IPS-18c (cell line): ENCODE results near the gene RPL7A.
A peak's percentile ranks its signal among the peaks of the same experiment; 100 is the strongest.
"Not testable (repeated sequence)": the region's sequence is repeated elsewhere in the genome, so short reads cannot be mapped to it uniquely, and the experiment has no call there.

Experiments
- H3K4me3 ChIP-seq: 2 replicates; pipeline ENCODE4 v1.7.0; 2013; ENCODE audit warnings: low read depth, mild to moderate bottlenecking, low read length, moderate library complexity; ENCODE audit not compliant: insufficient read depth
- H3K9me3 ChIP-seq: one replicate; pipeline ENCODE4 v1.6.1; 2013; ENCODE audit warnings: mild to moderate bottlenecking, low read length, moderate library complexity; ENCODE audit not compliant: control insufficient read depth, insufficient read depth

The RPL7A gene

DNA sequence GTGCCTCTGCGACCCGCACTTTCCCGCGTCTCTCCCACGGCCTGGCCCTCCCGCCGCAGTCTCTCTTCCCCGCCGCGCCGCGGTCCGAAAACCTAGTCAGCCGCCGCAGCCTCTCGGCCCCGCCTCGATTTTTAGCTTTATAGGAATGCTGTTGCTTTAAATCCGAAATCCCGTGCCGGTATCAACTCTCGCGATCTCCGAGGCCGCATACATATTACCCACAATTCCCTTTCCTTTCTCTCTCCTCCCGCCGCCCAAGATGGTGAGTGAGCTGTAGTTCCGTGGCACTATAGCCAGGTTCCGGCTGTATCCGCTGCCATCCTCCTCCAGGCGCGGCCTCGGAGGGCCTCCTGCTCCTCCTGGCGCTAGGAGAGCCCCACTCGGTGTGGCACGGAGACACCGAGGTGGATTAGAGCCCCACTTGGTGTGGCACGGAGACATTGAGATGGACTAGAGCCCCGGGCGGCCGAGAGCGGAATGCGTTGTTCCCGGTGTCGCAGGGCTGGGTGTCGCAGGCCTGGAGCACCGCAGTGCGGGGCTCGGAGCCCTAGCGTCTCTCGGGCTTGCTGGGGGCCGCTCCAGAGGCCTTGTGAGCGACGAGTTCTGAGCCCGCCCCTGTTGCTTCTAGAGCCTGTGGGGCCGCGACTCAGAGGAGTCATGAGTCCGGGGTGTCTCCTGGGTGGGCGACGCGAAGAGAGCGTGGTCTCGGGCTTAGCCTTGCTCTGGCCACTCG lies at the start of gene RPL7A, which contains the start of gene MED22:
Gene RPL7A, plus strand, starts transcription at position 234 of the 733 bp plus-strand sequence. Its CDS starts 26 bp downstream, at position 260.
Gene MED22, minus strand, starts transcription at position 147 of the 733 bp plus-strand sequence. CDS start 1,469 bp downstream, outside the sequence.
- peaks cover 2% of the 10 kb centered on the region for H3K9me3 ChIP-seq
- peak within 1 kb of the TSS; percentile 99 for H3K4me3 ChIP-seq

DNA sequence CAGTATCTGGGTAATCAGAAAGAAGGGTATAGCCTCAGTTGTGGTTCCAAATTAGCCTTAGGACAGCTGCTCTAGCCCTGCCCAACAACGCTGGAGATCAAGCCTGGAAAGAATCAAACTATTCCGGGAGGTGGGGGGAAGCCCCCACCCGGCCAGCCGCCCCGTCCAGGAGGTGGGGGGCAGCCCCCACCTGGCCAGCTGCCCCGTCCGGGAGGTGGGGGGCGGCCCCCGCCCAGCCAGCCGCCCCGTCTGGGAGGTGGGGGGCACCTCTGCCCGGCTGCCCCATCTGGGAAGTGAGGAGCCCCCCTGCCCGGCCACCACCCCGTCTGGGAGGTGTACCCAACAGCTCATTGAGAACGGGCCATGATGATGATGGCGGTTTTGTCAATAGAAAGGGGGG lies 48.0 kb upstream of the RPL7A start:
- not testable (repeated sequence) for H3K4me3 ChIP-seq, H3K9me3 ChIP-seq

DNA sequence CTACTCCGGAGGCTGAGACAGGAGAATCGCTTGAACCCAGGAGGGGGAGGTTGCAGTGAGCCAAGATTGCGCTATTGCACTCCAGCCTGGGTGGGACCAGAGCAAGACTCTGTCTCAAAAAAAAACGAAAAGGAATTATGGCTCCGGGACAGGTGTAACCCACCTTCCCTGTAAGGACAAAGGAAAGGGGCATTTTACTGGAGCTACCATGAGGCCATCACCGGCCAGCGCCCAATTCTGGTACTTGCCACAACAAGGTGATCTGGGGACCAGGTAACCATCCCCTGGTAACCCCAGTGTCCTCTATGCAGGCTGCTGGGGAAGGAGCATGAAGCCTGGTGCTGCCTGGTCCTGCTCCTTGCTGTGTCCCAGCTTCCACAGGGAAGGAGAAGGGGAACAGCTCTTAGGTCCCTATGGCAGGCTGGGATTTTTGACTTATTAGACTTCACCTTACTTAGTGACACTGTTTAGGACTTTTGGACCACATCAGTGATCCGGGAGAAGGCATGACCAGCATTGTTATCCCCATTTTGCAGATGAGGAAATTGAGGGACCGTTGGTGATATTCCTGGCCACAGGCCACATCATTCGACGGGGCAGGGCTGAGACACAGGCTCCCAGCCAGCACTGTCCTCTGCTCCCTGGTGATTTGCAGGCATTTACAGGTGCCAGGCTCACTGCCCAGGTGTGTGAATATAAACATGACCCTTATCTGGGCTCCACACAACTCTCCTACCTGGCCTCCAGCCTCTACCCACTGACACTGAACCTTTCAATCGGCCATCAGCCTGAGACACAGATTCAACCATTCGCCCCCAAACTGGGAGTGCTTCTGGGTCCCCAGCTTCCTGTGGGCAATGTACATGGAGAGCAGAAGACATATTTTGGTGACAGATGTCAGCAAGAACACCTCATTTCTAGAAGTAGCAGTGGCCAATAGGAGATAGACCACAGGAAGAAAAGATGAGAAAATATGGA lies 46.5 kb upstream of the RPL7A start:
- H3K9me3 ChIP-seq = no peaks in the 10 kb centered on the region
- no peak overlapping the region for H3K4me3 ChIP-seq

DNA sequence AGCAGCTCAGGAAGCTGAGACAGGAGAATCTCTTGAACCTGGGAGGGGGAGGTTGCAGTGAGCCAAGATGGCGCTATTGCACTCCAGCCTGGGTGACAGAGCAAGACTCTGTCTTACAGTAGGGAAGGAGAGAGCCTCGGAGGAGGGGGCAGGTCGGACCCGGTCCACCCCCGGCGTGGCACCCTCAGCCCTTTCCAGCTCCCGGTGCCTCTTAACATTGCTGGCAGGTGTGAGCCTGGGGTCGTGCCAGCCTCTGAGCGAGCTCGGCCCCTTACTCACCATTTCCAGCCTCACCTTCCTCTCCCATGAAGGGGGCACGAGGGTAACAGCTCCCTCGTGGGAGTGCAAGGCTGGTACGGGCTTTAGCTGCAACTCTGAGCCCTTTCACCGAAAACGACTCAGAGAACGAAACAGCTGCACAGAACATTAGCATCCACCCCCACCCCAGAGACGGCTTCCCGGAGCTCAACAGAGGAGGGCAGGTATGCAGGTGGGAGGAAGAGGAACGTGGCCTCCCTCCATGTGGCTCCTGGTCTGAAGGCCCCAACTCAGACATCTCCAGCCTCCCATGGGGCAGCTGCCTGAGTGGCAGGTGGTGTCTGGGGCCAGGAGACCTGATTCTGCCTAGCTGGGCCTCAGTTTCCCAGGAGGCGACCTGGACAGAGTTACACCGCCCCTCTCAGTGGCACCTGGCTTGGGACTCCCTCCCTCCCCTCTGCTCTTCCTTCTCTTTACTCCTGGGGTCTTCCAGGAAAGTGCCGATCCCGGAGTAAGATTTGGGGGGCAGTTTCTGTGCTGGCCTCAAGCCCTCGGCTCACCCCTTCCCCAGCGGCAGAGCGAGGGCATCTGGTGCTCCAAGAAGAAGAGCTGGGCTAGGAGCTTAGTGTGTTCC lies 44.5 kb upstream of the RPL7A start:
- no peak overlapping the region for H3K4me3 ChIP-seq
- no peaks in the 10 kb centered on the region for H3K9me3 ChIP-seq

DNA sequence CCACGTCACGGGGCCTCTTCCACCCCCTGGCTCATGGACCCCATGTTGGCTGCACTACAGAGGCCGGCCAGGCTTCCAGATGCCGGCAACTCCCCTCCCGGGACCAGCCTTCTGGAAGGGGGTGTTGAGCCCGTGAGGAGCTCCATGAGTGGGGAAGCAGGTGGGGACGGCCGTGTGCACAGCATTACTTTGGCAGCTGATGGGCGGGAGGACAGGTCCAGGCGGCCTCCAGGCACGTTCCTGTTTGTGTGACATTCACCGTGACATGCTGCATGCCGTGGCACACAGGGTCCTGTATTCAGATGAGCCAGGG lies 43.9 kb upstream of the RPL7A start:
- H3K4me3 ChIP-seq = no peak overlapping the region
- H3K9me3 ChIP-seq = no peaks in the 10 kb centered on the region

DNA sequence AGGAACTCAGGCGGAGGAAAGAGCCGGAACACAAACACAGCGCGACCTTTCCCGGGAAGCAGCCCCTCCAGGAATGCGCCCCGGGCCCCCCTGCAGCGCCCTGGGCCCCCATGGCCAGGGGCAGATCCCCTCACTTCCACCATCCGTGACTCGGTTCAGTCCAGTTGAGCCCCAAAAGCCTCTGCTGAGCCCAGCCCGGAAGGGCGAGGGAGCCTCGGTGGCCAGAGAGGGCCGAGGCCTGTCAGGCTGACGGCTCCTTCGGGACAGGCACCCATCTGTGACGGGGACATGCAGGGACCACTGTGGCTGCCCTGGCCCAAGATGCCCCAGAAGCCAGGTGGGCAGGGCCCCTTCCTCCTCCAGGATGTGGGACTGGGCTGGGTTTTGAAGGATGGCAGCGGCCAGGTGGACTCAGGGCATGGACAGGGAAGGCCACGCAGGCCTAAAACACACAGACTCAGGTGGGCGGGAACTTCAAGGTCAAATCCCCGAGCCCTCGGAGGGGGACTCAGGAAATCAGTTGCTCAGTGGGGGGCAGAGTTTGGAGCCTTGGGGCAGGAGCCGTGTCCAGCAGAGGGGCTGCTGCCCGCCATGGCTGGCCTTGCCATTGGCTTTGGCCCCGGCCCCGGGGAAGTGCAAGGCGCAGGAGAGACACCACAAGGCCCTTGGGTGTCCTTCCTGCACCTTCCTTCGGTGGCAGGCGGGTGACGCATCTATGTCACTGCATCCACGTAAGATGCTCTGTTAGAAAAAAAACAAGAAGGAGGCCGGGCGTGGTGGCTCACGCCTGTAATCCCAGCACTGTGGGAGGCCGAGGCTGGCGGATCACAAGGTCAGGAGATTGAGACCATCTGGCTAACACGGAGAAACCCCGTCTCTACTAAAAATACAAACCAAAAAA lies 43.3 kb upstream of the RPL7A start:
- Histone ChIP-seq H3K4me3 (no peak overlapping the region), H3K9me3 (no peaks in the 10 kb centered on the region)

DNA sequence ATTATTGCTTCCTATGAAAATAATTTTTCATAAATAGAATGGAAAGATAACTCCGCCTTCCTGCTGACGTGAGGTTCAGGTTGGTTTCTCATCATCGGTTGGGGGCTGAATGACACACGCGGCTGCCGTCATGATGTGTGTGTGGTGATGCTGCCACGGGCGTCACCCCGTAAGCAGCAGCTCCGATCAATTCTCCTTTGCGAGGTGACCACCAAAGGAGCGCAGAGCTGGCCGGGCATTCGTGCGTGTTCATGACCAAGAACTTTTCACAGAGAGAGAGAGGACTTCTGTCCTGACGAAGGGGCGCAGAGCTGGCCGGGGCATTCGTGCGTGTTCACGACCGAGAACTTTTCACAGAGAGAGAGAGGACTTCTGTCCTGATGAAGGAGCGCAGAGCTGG lies 42.3 kb upstream of the RPL7A start:
- no peaks in the 10 kb centered on the region for H3K9me3 ChIP-seq
- no peak overlapping the region for H3K4me3 ChIP-seq

DNA sequence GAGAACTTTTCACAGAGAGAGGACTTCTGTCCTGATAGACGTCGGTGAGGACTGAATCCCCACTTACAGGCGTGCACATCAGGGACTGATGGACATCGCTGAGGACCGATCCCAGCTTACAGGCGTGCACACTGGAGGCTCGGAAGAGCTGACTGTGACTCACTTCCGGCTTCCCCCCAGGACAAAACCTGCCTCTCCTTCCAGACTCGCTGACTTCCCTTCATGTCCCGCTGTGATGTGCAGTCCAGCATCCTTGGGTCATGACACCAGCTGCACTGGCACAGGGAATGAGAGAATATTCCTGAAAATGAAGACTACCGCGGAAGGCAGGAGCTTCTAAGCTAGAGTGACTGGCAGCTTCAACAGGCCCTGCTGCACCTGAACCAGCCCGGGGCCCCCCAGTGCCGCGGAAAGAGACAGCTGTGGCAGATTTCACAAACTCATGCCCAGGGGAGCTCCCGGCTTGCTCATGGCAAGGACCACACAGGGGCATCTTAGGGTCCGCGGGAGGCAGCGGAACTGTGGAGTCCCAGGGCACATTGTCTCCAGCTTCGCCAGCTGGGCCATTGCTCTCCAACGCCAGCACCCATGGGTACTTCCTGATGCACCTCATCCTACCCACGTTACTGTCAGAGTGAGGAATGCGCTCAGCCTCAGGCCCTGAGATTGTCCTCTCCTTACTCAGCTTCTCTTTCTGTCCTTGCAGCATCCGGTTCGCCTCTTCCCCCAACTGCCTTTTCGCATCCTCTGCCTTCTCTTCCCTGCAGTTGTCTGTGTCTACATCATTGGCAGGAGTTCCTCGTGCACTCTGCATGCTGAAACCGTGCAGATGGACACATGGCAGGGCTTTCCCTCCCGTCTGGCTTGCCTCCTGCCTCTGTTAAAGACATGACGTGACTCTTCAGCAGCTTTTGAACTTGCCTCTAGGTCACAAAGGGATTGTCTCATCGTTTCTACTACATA lies 41.5 kb upstream of the RPL7A start:
- no peaks in the 10 kb centered on the region for H3K9me3 ChIP-seq
- no peak overlapping the region for H3K4me3 ChIP-seq

DNA sequence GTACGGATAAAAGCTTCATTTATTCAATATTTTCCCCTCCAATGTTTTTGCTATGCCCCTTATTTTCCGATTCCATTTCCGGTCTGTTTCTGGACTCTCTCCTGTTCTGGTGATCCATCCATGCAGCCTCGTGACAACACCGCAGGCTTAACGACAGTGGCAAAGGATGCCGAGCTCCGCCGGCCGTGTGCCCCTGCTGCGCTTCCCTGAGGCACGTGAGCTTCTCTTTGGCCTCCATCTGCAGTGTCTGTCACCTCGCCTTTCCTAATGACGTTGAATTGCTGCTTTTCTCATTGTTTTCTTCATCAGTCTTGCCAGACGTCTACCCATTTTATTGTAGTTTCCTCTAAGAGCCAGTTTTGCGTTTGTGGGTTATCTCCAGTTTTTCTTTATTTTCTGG lies 40.7 kb upstream of the RPL7A start:
- no peak overlapping the region for H3K4me3 ChIP-seq
- no peaks in the 10 kb centered on the region for H3K9me3 ChIP-seq

DNA sequence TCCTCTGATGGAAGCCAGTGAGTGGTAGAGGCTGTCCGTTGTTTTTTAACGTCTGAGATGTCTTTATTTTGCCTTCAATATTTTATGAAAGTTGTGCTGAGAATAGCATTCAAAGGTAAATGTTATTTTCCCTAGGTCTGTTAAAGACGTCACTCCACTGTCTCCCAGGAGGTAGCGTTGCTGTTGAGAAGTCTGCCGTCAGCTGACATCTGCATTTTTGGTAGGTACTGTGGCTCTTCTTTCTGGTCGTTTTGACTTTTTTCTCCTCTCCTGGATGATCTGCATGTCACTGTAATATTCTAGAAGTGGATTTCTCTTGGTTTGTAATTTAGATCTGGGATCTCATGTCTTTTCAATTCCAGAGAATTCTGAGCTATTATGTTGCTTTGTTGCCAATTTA lies 38.4 kb upstream of the RPL7A start:
- Histone ChIP-seq H3K9me3 (no peaks in the 10 kb centered on the region), H3K4me3 (no peak overlapping the region)

DNA sequence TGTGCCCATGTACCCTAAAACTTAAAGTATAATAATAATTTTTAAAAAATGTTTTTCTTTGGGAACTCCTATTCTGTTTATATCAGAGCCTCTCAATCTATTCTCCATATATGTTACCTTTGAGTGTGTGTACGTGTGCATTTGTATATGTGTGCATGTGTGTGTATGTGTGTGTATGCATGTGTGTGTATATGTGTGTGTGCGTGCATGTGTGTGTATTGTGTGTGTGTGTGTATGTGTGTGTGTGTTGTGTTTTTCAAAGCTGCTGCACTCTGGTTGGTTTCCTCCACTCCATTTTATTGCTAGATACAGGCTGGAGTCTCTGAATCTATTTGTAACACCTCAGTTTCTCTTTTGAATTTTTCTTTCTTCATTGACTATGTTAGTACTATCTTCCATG lies 32.0 kb upstream of the RPL7A start:
- H3K9me3 ChIP-seq = no peaks in the 10 kb centered on the region
- H3K4me3 ChIP-seq = no peak overlapping the region

DNA sequence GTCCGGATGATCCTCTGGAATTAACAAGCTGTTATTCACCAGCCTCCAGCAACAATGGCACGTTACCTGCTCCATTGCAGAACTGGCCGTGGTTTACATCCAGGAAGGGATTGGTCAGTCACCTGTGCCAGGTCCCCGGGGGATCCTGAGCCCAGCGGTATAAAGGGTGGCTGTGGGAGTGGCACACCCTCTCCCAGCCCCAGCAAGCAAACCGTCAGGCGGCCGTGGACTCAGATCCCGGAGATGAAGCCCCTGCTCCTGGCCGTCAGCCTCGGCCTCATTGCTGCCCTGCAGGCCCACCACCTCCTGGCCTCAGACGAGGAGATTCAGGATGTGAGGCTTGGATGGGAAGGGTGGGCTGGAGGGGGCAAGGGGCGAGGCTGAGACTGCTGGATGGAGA lies 30.5 kb upstream of the RPL7A start:
- not testable (repeated sequence) for H3K4me3 ChIP-seq, H3K9me3 ChIP-seq

DNA sequence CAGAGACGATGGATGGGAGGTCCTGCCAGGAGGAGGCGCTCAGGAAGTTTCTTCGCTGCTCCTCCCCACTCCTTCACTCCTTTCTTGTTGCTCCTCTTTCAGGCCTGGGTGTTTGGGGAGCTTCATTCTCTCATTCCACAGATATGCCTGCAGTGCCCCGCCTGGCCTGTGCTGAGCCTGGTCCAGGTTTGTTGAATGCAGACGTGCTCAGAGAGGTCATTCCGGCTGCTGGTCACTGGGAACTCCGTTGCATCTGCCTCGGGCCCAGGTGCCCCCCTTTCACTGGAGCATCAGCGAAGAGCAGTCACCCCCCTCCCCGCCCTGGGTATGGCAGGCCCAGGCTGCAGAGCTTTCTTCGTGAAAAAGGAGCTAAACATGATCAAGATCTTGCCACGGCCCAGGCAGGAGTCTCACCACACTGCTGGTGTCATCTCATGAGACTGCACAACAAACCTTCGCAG lies 27.6 kb upstream of the RPL7A start:
- H3K9me3 ChIP-seq = no peaks in the 10 kb centered on the region
- H3K4me3 ChIP-seq = no peak overlapping the region

DNA sequence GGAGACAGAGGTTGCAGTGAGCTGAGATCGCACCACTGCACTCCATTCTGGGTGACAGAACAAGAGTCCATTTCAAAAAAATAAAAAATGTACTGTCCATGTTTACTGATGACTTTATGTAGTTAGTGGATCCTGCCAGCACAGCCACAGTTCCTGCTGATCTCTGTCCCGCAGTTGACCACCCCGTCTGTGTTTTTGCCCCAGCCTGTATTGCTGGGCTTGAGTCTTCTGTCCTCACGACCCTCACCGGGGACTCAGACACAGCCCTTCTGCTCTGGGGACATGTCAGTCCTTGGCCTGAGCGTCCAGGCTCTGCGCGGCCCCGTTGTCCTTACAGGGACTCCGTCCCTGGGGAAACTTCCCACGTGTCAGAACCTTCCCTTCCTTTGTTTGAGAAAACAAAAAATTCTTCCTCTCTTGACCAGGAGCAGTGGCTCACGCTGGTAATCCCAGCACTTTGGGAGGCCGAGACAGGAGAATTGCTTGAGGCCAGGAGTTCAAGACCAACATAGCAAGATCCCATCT lies 26.5 kb upstream of the RPL7A start:
- Histone ChIP-seq H3K4me3 (no peak overlapping the region), H3K9me3 (no peaks in the 10 kb centered on the region)

DNA sequence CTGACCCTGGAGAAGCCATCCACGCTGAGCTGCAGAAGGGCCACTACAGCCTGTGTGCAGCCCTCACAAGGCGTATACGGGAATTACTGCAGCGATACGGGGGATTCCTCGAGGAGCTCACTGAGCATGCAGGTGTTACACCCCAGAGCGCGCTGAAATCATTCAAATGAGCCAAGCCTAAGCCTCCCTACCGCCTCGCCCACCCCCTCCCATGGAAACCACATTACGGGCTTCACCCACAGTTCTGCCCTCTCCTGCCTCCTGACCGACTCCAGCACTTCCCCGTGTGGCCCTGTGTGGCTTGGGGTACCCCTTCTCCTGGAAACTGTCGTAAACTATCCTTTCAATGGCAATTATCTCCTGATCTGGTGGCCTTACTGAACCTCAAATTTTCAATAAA lies 25.3 kb upstream of the RPL7A start:
- Histone ChIP-seq H3K9me3 (no peaks in the 10 kb centered on the region), H3K4me3 (no peak overlapping the region)
